Smooth muscle cell (in vitro differentiated cells): Measurements from ENCODE around the gene CDK5RAP2. TPM values are rescaled to one million over a fixed set of nuclear protein-coding genes. Genes with fewer than 3 reads are reported as not detected.

Experiments used
- DNase-seq: peaks from one replicate; lab custom pipeline; 2025; ENCODE audit not compliant: unreplicated experiment; lab: John Stamatoyannopoulos, UW
- H2AFZ ChIP-seq: fragments of 200-600 bp; sonication (generic); 2 replicates; pipeline ENCODE4 v1.6.0; 2016; ENCODE audit warnings: antibody characterized with exemption, low read depth, mild to moderate bottlenecking
- H3F3A ChIP-seq: fragments of 200-600 bp; sonication (generic); 2 replicates; pipeline ENCODE4 v1.6.0; 2017; ENCODE audit warnings: antibody characterized with exemption, low read depth
- H3K27ac ChIP-seq: fragments of 200-600 bp; sonication (generic); 2 replicates; pipeline ENCODE4 v1.5.1; 2016; ENCODE audit warnings: low read depth, mild to moderate bottlenecking
- H3K27me3 ChIP-seq: fragments of 200-600 bp; sonication (generic); 2 replicates; pipeline ENCODE4 v1.6.1; 2016; ENCODE audit warnings: low read depth, mild to moderate bottlenecking
- H3K36me3 ChIP-seq: fragments of 200-600 bp; sonication (generic); 2 replicates; pipeline ENCODE4 v1.5.1; 2016; ENCODE audit warnings: low read depth
- H3K4me1 ChIP-seq: fragments of 200-600 bp; sonication (generic); 2 replicates; pipeline ENCODE4 v1.5.1; 2016; ENCODE audit warnings: low read depth
- H3K4me2 ChIP-seq: fragments of 200-600 bp; sonication (generic); 2 replicates; pipeline ENCODE4 v1.6.0; 2016; ENCODE audit warnings: mild to moderate bottlenecking
- H3K4me3 ChIP-seq: fragments of 200-600 bp; sonication (generic); 2 replicates; pipeline ENCODE4 v1.5.1; 2016; ENCODE audit warnings: mild to moderate bottlenecking
- H3K79me2 ChIP-seq: fragments of 200-600 bp; sonication (generic); 2 replicates; pipeline ENCODE4 v1.6.0; 2016; ENCODE audit warnings: low read depth, mild to moderate bottlenecking
- H3K9ac ChIP-seq: fragments of 200-600 bp; sonication (generic); 2 replicates; pipeline ENCODE4 v1.6.0; 2016; ENCODE audit warnings: low read depth
- H3K9me3 ChIP-seq: fragments of 200-600 bp; sonication (generic); replicated peaks from 2 replicates; pipeline ENCODE4 v1.5.1; 2016; ENCODE audit warnings: low read depth
- H4K20me1 ChIP-seq: fragments of 200-600 bp; sonication (generic); 2 replicates; pipeline ENCODE4 v1.6.0; 2016; ENCODE audit warnings: low read depth
- WGBS: methylation state at CpG from one replicate; pipeline ENCODE4 v1.1.7; 2016; ENCODE audit warnings: low lambda C conversion rate; 5-methylcytosine and 5-hydroxymethylcytosine counted together
- polyA plus RNA-seq: library from polyadenylated mRNA; unstranded; fragments of >200 nt; fragmentation: Nextera tagmentation; extraction: Ambion mirVana; gene quantifications from 2 replicates; pipeline ENCODE4 v1.2.1, GENCODE V29; 2016
- total RNA-seq: library from RNA; depleted of rRNA; stranded (reverse); fragments of >200 nt; gene quantifications from 2 replicates; pipeline ENCODE4 v1.2.3, GENCODE V29; 2014
- TF ChIP-seq, protein P1 (sequence below): fragments of 200-600 bp; sonication (generic); IDR thresholded peaks from 2 replicates; pipeline ENCODE4 v1.5.1; 2017; ENCODE audit warnings: borderline replicate concordance, mild to moderate bottlenecking, antibody characterized with exemption; ENCODE audit not compliant: insufficient read depth, poor library complexity, severe bottlenecking

The CDK5RAP2 gene
- total and polyA plus RNA-seq, 2 experiments from 2014 or later, result 33.7 to 38.3 TPM

- Histone ChIP-seq H3K79me2 (no peaks in the 10 kb centered on the region), H3K4me2 (no peak overlapping the region), H3K9me3 (no peaks in the 10 kb centered on the region), H3K4me1 (no peaks in the 10 kb centered on the region), H3K27me3 (no peaks in the 10 kb centered on the region), H3F3A (no peaks in the 10 kb centered on the region), H4K20me1 (no peaks in the 10 kb centered on the region), H3K9ac (no peak overlapping the region), H3K4me3 (no peak overlapping the region), H3K27ac (peak overlapping the region; percentile 31), H2AFZ (no peak overlapping the region), H3K36me3 (no peaks in the 10 kb centered on the region)
- TF ChIP-seq, protein P1, sequence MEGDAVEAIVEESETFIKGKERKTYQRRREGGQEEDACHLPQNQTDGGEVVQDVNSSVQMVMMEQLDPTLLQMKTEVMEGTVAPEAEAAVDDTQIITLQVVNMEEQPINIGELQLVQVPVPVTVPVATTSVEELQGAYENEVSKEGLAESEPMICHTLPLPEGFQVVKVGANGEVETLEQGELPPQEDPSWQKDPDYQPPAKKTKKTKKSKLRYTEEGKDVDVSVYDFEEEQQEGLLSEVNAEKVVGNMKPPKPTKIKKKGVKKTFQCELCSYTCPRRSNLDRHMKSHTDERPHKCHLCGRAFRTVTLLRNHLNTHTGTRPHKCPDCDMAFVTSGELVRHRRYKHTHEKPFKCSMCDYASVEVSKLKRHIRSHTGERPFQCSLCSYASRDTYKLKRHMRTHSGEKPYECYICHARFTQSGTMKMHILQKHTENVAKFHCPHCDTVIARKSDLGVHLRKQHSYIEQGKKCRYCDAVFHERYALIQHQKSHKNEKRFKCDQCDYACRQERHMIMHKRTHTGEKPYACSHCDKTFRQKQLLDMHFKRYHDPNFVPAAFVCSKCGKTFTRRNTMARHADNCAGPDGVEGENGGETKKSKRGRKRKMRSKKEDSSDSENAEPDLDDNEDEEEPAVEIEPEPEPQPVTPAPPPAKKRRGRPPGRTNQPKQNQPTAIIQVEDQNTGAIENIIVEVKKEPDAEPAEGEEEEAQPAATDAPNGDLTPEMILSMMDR, result no peak
- WGBS, result 87% methylated on average over 1 of the region's 1 CpG
- no peak for DNase-seq
Observed at GRCh38 chr9:120611690-120612068, 31.7 kb upstream of the CDK5RAP2 start.

- H3F3A ChIP-seq, result no peaks in the 10 kb centered on the region
- no peaks in the 10 kb centered on the region for H3K79me2 ChIP-seq
- no peak overlapping the region for H3K4me2 ChIP-seq
- no peak overlapping the region for H3K4me3 ChIP-seq
- TF ChIP-seq, protein P1, result peak; percentile 16
- H4K20me1 ChIP-seq, result no peaks in the 10 kb centered on the region
- no peak for DNase-seq
- H3K9me3 ChIP-seq, result no peaks in the 10 kb centered on the region
- H2AFZ ChIP-seq, result no peak overlapping the region
- H3K27me3 ChIP-seq, result no peaks in the 10 kb centered on the region
- no peak overlapping the region for H3K9ac ChIP-seq
- no peaks in the 10 kb centered on the region for H3K4me1 ChIP-seq
- H3K36me3 ChIP-seq, result no peaks in the 10 kb centered on the region
- H3K27ac ChIP-seq, result peak overlapping the region; percentile 53
Observed at GRCh38 chr9:120610975-120611689, 31.2 kb upstream of the CDK5RAP2 start.

DNA sequence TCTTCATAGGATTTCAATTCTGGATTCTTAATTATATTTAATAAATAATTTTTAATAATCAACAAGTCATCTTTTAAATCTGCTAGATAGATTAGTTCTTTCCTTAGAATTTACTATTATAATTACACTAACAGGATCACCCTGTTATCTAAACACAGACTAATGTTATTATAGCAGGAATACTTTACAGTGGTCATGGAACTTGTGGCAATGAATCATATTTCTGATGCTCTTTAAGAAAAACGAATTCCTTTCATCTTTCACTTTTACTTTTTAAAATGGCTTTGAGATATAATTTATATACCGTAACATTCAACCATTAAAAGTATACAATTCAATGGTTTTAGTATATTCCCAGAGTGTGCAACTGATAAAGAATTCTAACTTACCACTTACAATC lies 29.7 kb upstream of the CDK5RAP2 start:
- WGBS, result 89% methylated on average over 2 of the region's 2 CpGs
- Histone ChIP-seq H3K27me3 (no peaks in the 10 kb centered on the region), H3F3A (no peaks in the 10 kb centered on the region), H3K27ac (no peak overlapping the region), H2AFZ (no peak overlapping the region), H3K9me3 (no peaks in the 10 kb centered on the region), H3K4me2 (no peak overlapping the region), H3K9ac (no peak overlapping the region), H3K4me1 (no peaks in the 10 kb centered on the region), H3K36me3 (no peaks in the 10 kb centered on the region), H3K79me2 (no peaks in the 10 kb centered on the region), H4K20me1 (no peaks in the 10 kb centered on the region), H3K4me3 (no peak overlapping the region)
- TF ChIP-seq, protein P1, result no peak
- no peak for DNase-seq

DNA sequence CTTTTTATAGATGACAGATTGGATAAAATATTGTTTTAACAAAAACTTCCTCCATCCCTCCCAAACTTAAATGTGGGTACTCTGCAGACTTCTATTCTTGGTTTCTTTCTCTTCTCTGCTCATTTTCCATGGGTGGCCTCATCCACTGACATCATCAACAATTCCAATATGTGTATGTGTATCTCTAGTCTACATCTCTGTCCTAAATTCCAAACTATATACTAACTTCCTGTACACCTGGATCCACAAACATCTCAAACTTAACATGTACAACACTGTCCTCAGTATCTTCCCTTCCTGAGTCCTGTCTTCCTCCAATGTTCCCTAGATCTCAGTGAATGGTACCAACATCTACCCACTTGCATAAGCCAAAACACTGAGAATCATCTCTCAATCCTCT lies 28.5 kb upstream of the CDK5RAP2 start:
- Histone ChIP-seq H3K36me3 (no peaks in the 10 kb centered on the region), H3K4me3 (no peak overlapping the region), H3K27me3 (no peaks in the 10 kb centered on the region), H3K4me1 (no peaks in the 10 kb centered on the region), H3K79me2 (no peaks in the 10 kb centered on the region), H3K27ac (peak overlapping the region; percentile 62), H3F3A (no peaks in the 10 kb centered on the region), H2AFZ (no peak overlapping the region), H3K4me2 (no peak overlapping the region), H3K9me3 (no peaks in the 10 kb centered on the region), H4K20me1 (no peaks in the 10 kb centered on the region), H3K9ac (no peak overlapping the region)
- DNase-seq, result no peak
- TF ChIP-seq, protein P1, result no peak
